NCI-H2081 (cell line): ENCODE data around the gene ZNG1C.
"Not testable (repeated sequence)": the region's sequence is repeated elsewhere in the genome, so short reads cannot be mapped to it uniquely, and the experiment has no call there.

Experiments used
- DNase-seq, 2 experiments: peaks; one replicate each; lab custom pipeline; 2025; lab: John Stamatoyannopoulos, UW

Gene ZNG1C

GRCh38 chr9:68343242-68343641, 101.5 kb downstream of the ZNG1C start:
- not testable (repeated sequence) for DNase-seq

GRCh38 chr9:68343992-68344391, 102.2 kb downstream of the ZNG1C start:
- DNase-seq, result not testable (repeated sequence)
